RWPE2 (cell line): ENCODE measurements around the gene TMPRSS6.

ENCODE experiments used
- ATAC-seq: fragments of 200-7000 bp; cut with Tn5 transposase; 3 replicates; pipeline ENCODE4 v1.9.1; 2021; ENCODE audit warnings: low read depth
- DNase-seq: peaks from one replicate; pipeline ENCODE4 v3.0.0-alpha.2; 2020; ENCODE audit warnings: low spot score
- H3K27ac ChIP-seq: fragments of 450-650 bp; 2 replicates; pipeline ENCODE4 v1.5.1; 2017; ENCODE audit warnings: mild to moderate bottlenecking; ENCODE audit not compliant: poor library complexity, severe bottlenecking
- H3K27me3 ChIP-seq: fragments of 250-450 bp; sonication (Bioruptor Pico); 2 replicates; pipeline ENCODE4 v1.5.1; 2021; ENCODE audit warnings: mild to moderate bottlenecking, moderate library complexity; ENCODE audit not compliant: insufficient read depth, poor library complexity, severe bottlenecking
- H3K36me3 ChIP-seq: fragments of 250-450 bp; sonication (Bioruptor Pico); 2 replicates; pipeline ENCODE4 v1.5.1; 2020; ENCODE audit warnings: low read depth, mild to moderate bottlenecking, moderate library complexity
- H3K4me1 ChIP-seq: fragments of 250-450 bp; sonication (Bioruptor Pico); 2 replicates; pipeline ENCODE4 v1.5.1; 2021; ENCODE audit warnings: mild to moderate bottlenecking, moderate library complexity; ENCODE audit not compliant: insufficient read depth, poor library complexity, severe bottlenecking
- H3K4me3 ChIP-seq: fragments of 250-450 bp; sonication (Bioruptor Pico); 2 replicates; pipeline ENCODE4 v1.5.1; 2021; ENCODE audit warnings: mild to moderate bottlenecking, moderate library complexity; ENCODE audit not compliant: severe bottlenecking
- H3K9me3 ChIP-seq: fragments of 250-450 bp; sonication (Bioruptor Pico); 2 replicates; pipeline ENCODE4 v1.5.1; 2021; ENCODE audit warnings: mild to moderate bottlenecking, moderate library complexity; ENCODE audit not compliant: severe bottlenecking
- CTCF ChIP-seq: fragments of 450-650 bp; IDR thresholded peaks from one replicate; pipeline ENCODE4 v1.5.1; 2017; ENCODE audit warnings: mild to moderate bottlenecking, moderate library complexity; ENCODE audit not compliant: poor library complexity, severe bottlenecking

Gene TMPRSS6

DNA sequence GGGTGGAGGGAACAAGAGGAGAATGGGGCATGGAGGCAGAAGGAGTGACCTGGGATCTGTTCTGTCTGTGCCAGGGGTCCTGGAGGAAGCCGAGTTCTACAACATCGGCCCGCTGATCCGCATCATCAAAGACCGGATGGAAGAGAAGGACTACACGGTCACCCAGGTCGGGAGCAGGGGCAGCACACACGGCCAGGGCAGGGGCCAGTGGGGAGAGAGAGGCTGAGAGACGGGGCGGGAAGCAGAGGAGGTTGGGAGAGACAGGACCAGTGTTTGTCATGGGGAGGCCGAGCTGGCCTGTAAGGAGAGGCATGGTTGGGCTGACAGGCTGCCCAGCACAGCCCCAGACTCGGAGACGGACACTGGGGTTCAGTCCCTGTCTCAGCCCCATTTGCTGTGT lies 53.3 kb downstream of the TMPRSS6 start:
- DNase-seq (no peak), ATAC-seq (no peak)
- H3K36me3 ChIP-seq = no peaks in the 10 kb centered on the region
- no peaks in the 10 kb centered on the region for H3K27me3 ChIP-seq
- no peaks in the 10 kb centered on the region for H3K9me3 ChIP-seq
- no peak overlapping the region for H3K4me3 ChIP-seq
- H3K4me1 ChIP-seq = no peaks in the 10 kb centered on the region
- no peak overlapping the region for H3K27ac ChIP-seq
- no peak for TF ChIP-seq CTCF

- DNase-seq = no peak
- Histone ChIP-seq H3K4me1 (no peaks in the 10 kb centered on the region), H3K9me3 (no peaks in the 10 kb centered on the region), H3K27ac (no peak overlapping the region), H3K4me3 (no peak overlapping the region), H3K27me3 (no peaks in the 10 kb centered on the region), H3K36me3 (no peaks in the 10 kb centered on the region)
- ATAC-seq = no peak
- no peak for TF ChIP-seq CTCF
These were observed 54.7 kb downstream of the TMPRSS6 start for GRCh38 chr22:37054600-37055365.

GRCh38 chr22:37054056-37054395 lies 55.5 kb downstream of the TMPRSS6 start:
- no peak for TF ChIP-seq CTCF
- Histone ChIP-seq H3K27me3 (no peaks in the 10 kb centered on the region), H3K27ac (no peak overlapping the region), H3K4me3 (no peak overlapping the region), H3K4me1 (no peaks in the 10 kb centered on the region), H3K9me3 (no peaks in the 10 kb centered on the region), H3K36me3 (no peaks in the 10 kb centered on the region)
- ATAC-seq = no peak
- DNase-seq = no peak

DNA sequence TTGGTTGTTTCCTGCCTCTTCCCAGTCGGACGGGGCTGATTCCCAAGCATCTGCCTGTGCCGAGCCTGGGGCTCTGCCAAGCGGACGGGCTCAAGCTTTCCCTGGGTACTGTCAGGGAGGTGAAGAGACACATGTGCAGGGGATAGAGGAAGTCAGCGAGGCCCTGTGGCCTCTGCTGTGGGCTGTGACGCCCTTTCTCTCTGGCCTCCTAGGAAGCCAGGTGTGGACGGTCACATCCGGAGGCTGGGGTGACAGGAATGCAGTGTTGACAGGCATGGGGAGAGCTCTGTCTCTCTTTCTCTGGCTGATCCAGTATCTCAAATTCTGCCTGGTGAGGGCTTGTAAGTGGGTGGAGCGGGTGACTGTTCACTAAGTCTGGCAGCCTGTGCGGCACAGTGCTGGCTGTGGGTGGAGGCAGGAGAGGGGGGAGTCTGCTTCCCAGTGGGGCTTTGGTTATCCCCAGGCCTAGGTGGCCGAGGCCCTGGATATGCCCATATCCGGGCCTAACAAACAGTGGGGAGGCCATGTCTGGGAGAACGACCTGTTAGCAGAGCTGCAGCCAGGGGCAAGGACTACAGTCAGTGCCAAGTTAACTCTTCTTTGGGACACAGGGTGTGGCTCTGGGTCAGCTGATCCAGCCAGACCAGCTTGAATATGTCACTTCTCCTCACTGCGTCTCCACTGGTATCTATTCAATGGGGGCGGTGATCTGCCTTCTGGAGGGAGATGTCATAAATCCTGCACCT lies 56.0 kb downstream of the TMPRSS6 start:
- Histone ChIP-seq H3K27ac (no peak overlapping the region), H3K27me3 (no peaks in the 10 kb centered on the region), H3K36me3 (no peaks in the 10 kb centered on the region), H3K4me1 (no peaks in the 10 kb centered on the region), H3K4me3 (no peak overlapping the region), H3K9me3 (no peaks in the 10 kb centered on the region)
- ATAC-seq = no peak
- no peak for DNase-seq
- no peak for TF ChIP-seq CTCF
